GM13976 (cell line): Measurements from ENCODE around the gene RAB19.
"Not testable (repeated sequence)": the region's sequence is repeated elsewhere in the genome, so short reads cannot be mapped to it uniquely, and the experiment has no call there.

Source experiments
- DNase-seq: peaks from one replicate; pipeline ENCODE4 v3.0.0; 2012; ENCODE audit warnings: low spot score
- in situ Hi-C: fragments of 300-500 bp; cut with MboI; formaldehyde crosslinking; loops from one replicate; pipeline ENCODE4 v1.12.0; 2022; ENCODE audit warnings: low sequenced_read_pairs, mixed read lengths, inconsistent platforms; ENCODE audit not compliant: unreplicated experiment
- TF ChIP-seq, protein P1 (sequence below): IDR thresholded peaks from 2 replicates; pipeline ENCODE4 v1.5.1; 2012; ENCODE audit warnings: borderline replicate concordance, mild to moderate bottlenecking; ENCODE audit not compliant: insufficient read depth; ENCODE audit errors: extremely low read depth, missing control alignments, control extremely low read depth

RAB19 gene

DNA sequence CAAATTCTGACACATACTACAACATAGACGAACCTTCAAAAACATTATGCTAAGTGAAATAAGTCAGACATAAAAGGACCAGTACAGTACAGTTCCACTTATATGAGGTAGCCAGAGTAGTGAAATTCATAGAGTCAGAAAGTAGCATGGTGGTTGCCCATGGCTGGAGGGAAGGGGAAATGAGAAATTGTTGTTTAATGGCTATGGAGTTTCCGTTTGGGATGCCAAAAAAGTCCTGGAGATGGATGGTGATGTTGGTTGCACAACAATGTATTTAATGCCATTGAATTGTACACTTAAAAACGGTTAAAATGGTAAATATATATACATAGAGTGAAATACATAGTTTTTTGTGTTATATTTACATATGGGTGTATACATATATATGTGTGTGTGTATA is 3.5 kb upstream of the RAB19 start:
- DNase-seq = no peak
- TF ChIP-seq, protein P1, sequence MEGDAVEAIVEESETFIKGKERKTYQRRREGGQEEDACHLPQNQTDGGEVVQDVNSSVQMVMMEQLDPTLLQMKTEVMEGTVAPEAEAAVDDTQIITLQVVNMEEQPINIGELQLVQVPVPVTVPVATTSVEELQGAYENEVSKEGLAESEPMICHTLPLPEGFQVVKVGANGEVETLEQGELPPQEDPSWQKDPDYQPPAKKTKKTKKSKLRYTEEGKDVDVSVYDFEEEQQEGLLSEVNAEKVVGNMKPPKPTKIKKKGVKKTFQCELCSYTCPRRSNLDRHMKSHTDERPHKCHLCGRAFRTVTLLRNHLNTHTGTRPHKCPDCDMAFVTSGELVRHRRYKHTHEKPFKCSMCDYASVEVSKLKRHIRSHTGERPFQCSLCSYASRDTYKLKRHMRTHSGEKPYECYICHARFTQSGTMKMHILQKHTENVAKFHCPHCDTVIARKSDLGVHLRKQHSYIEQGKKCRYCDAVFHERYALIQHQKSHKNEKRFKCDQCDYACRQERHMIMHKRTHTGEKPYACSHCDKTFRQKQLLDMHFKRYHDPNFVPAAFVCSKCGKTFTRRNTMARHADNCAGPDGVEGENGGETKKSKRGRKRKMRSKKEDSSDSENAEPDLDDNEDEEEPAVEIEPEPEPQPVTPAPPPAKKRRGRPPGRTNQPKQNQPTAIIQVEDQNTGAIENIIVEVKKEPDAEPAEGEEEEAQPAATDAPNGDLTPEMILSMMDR = no peak
- in situ Hi-C loops = no loop called here

DNA sequence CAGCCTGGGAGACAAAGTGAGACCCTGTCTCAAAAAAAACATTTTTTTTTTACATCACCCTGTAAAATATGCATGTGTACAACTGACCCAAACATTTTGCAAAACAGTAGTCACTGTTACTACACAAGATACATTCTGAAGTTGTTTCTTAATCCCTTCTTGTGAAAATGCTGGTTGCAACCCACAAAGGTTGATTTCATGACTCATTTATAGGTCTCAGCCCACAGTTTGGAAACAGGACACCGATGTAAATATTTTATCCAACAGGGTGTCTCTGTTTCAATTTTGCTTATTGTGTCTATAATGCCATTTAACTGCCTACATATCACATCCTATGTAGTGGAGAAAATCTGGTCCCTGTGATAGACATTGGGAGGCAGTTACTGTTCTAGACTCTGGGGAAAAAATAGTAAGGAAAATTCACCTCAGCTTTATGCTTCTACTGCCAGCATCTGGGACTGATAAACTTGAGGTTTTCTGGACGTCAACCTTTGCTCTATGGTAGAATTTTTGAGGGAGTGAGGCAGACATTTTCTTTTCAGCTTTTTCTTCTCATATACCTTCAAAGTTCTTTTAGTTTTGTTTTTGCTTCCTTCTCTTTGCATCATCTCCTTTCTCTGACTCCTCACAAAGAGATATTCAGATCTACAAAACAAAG is 1.6 kb upstream of the RAB19 start:
- in situ Hi-C loops = no loop called here
- TF ChIP-seq, protein P1 = no peak
- no peak for DNase-seq

DNA sequence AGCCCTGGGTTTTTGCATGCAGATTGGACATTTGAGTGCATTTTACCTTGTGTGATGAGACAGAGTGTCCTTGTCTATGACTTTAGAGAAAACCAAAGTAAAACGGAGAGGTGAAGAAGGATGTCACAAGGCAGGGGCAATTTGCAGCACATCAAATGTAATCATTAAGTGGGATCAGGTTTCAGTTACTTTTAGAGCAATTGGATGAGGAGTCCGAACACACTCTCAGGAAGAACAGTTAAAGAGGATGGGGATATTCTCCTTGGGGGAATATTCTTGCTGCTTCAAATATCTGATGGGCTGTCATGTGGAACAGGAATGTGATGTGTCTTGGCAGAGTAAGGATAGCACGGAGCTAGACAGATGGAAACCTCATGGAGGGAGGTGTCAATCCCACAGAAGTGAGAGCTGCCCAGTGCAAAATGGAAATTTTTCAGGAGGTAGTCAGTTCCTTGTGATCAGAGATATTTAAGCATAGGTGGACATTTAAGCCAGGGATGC is 757 bp downstream of the RAB19 start:
- in situ Hi-C loops = no loop called here
- no peak for DNase-seq
- TF ChIP-seq, protein P1 = no peak

DNA sequence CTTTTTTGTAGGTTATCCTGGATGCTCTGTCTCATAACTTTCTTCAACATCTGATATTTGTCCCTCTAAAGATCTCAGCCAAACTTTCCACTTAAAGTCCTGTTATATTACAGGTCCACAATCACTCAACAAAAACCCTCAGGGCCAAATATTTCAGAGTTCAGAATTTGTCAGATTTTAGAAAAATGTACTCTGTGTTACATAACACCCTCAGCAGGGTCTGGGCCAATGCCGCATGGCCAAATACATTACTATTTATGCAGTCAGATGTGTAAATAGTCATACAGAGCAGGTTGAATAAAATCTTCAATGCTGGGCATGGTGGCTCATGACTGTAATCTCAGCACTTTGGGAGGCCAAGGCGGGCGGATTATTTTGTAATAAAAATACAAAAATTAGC is 11.5 kb downstream of the RAB19 start:
- in situ Hi-C loops = no loop called here
- no peak for DNase-seq
- TF ChIP-seq, protein P1 = no peak

DNA sequence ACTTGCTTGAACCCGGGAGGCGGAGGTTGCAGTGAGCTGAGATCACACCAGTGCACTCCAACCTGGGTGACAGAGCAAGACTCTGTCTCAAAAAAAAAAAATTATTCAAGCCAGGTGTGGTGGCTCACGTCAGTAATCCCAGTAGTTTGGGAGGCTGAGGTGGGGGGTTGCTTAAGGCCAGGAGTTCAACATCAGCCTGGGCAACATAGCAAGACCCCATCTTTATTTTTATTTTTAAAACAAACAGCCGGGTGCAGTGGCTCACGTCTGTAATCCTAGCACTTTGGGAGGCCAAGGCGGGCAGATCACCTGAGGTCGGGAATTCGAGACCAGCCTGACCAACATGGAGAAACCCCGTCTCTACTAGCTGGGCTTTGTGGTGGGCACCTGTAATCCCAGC is 12.0 kb downstream of the RAB19 start:
- DNase-seq, in situ Hi-C loops: not testable (repeated sequence)

DNA sequence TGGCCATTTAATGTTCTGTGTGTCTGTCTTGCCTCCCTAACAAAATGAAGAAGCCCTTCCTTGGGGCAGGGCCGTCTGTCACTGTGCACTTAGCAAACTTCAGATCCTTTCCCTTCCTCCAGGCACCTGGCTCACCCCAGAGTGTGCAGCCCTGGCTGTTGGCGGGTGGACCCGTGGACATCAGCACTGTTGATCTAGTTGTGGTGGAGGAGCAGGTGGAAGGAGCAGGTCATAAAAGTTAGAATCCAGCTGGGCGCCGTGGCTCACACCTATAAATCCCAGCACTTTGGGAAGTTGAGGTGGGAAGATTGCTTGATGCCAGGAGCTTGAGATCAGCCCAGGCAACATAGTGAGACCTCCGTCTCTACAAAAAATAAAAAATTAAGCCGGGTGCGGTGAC is 12.7 kb downstream of the RAB19 start:
- TF ChIP-seq, protein P1 = no peak
- in situ Hi-C loops = no loop called here
- no peak for DNase-seq

DNA sequence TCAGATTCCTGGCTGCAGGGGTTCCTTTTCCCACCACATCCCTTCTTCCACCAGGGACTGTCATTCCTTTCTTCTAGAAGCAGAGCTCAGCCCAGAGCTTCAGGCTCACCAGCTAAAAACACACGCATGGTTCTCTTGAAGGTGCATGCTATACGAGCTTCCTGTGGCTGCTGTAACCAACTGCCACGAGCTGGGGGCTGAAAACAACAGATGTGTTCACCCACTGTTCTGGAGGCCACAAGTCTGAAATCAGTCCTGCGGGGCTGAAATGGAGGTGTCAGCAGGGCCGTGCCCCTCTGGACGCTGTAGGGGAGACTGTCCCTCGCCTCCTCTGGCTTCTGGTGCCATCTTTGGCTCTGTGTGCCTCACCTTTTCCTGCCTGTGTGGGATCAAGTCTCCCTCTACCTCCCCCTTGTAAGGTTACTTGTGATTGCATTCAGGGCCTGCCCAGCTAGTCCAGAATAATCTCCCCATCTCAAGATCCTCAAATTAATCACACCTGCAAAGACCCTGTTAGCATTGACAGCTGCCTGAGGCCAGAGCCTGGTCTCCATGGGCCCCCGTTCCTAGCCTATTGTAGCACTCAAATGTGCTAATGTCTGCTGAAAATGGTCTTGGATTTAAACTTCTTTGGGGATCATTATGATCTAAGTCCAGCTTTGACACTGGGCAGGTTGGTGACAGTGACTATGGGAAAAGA is 13.7 kb downstream of the RAB19 start:
- DNase-seq = no peak
- in situ Hi-C loops = no loop called here
- TF ChIP-seq, protein P1 = no peak

DNA sequence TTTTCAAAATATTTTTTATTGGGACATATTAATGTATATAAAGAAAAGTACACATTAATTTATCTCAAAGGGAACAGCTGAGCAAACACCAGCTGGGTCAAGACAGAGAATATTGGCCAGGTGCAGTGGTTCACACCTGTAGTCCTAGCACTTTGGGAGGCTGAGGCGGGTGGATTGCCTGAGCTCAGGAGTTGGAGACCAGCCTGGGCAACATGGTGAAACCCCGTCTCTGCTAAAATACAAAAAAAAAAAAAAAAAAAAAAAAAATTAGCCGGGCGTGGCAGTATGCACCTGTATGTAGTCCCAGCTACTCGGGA is 14.3 kb downstream of the RAB19 start:
- DNase-seq, in situ Hi-C loops: not testable (repeated sequence)
